GM23338 (cell line): ENCODE data around the gene GPR176. TPM values are rescaled to one million over a fixed set of nuclear protein-coding genes. Genes with fewer than 3 reads are reported as not detected.

Source experiments
- ATAC-seq: fragments of 200-7000 bp; cut with Tn5 transposase; 3 replicates; pipeline ENCODE4 v1.9.1; 2020
- DNase-seq: peaks from one replicate; pipeline ENCODE4 v3.0.0-alpha.2; 2015; ENCODE audit warnings: low spot score
- H2AFZ ChIP-seq: fragments of 200-600 bp; sonication (generic); 2 replicates; pipeline ENCODE4 v1.8.0; 2016; ENCODE audit warnings: antibody characterized with exemption, mild to moderate bottlenecking, moderate library complexity
- H3F3A ChIP-seq: fragments of 200-600 bp; sonication (generic); replicated peaks from 2 replicates; pipeline ENCODE4 v1.8.0; 2017; ENCODE audit warnings: antibody characterized with exemption, mixed run types, low read depth
- H3K27ac ChIP-seq: fragments of 200-600 bp; sonication (generic); 2 replicates; pipeline ENCODE4 v1.6.1; 2016; ENCODE audit warnings: low read depth
- H3K27me3 ChIP-seq: fragments of 200-600 bp; sonication (generic); 2 replicates; pipeline ENCODE4 v1.8.0; 2016; ENCODE audit warnings: mild to moderate bottlenecking, mixed run types, moderate library complexity; ENCODE audit not compliant: insufficient read depth
- H3K36me3 ChIP-seq: fragments of 200-600 bp; sonication (generic); 2 replicates; pipeline ENCODE4 v1.8.0; 2016; ENCODE audit warnings: mild to moderate bottlenecking; ENCODE audit not compliant: insufficient read depth
- H3K4me1 ChIP-seq: fragments of 200-600 bp; sonication (generic); 2 replicates; pipeline ENCODE4 v1.8.0; 2016; ENCODE audit warnings: mild to moderate bottlenecking, moderate library complexity; ENCODE audit not compliant: insufficient read depth
- H3K4me2 ChIP-seq: fragments of 200-600 bp; sonication (generic); 2 replicates; pipeline ENCODE4 v1.7.1; 2017; ENCODE audit warnings: mixed run types
- H3K4me3 ChIP-seq: fragments of 200-600 bp; sonication (generic); 2 replicates; pipeline ENCODE4 v1.6.1; 2016; ENCODE audit warnings: mixed run types
- H3K79me2 ChIP-seq: fragments of 200-600 bp; sonication (generic); replicated peaks from 2 replicates; pipeline ENCODE4 v1.8.0; 2017; ENCODE audit warnings: mild to moderate bottlenecking; ENCODE audit not compliant: insufficient read depth
- H3K9me2 ChIP-seq: fragments of 200-600 bp; sonication (generic); 2 replicates; pipeline ENCODE4 v1.8.0; 2017; ENCODE audit not compliant: insufficient read depth
- H4K20me1 ChIP-seq: fragments of 200-600 bp; sonication (generic); replicated peaks from 2 replicates; pipeline ENCODE4 v1.8.0; 2017; ENCODE audit warnings: mild to moderate bottlenecking; ENCODE audit not compliant: insufficient read depth
- H3K27ac Mint-ChIP-seq: 2 replicates; pipeline ENCODE4 v1.8.0; 2020; ENCODE audit warnings: inconsistent platforms, mild to moderate bottlenecking, moderate library complexity, mixed read lengths
- H3K27me3 Mint-ChIP-seq: 3 replicates; pipeline ENCODE4 v1.8.0; 2022; ENCODE audit warnings: low read depth, mild to moderate bottlenecking, moderate library complexity, mixed read lengths, inconsistent platforms; ENCODE audit not compliant: insufficient read depth, poor library complexity
- H3K36me3 Mint-ChIP-seq: 3 replicates; pipeline ENCODE4 v1.8.0; 2021; ENCODE audit warnings: low read depth, mild to moderate bottlenecking, inconsistent platforms, moderate library complexity, mixed read lengths
- H3K4me1 Mint-ChIP-seq: 3 replicates; pipeline ENCODE4 v1.8.0; 2020; ENCODE audit warnings: mild to moderate bottlenecking, inconsistent platforms, mixed read lengths
- H3K4me3 Mint-ChIP-seq: 3 replicates; pipeline ENCODE4 v1.8.0; 2021; ENCODE audit warnings: moderate library complexity, mild to moderate bottlenecking, inconsistent platforms, mixed read lengths
- H3K9me3 Mint-ChIP-seq: 3 replicates; pipeline ENCODE4 v1.8.0; 2020; ENCODE audit warnings: moderate library complexity, mild to moderate bottlenecking, inconsistent platforms, mixed read lengths
- ETS1 ChIP-seq: IDR thresholded peaks from 2 replicates; pipeline ENCODE4 v1.6.1; 2016; ENCODE audit warnings: antibody characterized with exemption
- EZH2phosphoT487 ChIP-seq: fragments of 200-600 bp; sonication (generic); IDR thresholded peaks from one replicate; pipeline ENCODE4 v1.8.1; 2018; ENCODE audit warnings: antibody characterized with exemption; ENCODE audit not compliant: unreplicated experiment
- REST ChIP-seq: IDR thresholded peaks from one replicate; pipeline ENCODE4 v1.6.1; 2018; ENCODE audit warnings: antibody characterized with exemption; ENCODE audit not compliant: unreplicated experiment
- ZNF114 ChIP-seq: fragments of 250-450 bp; sonication (Bioruptor Pico); IDR thresholded peaks from 2 replicates; pipeline ENCODE4 v1.5.0; 2020; ENCODE audit warnings: mild to moderate bottlenecking, moderate library complexity
- ZNF462 ChIP-seq: fragments of 250-450 bp; sonication (Bioruptor Pico); IDR thresholded peaks from 2 replicates; pipeline ENCODE4 v1.5.0; 2020; ENCODE audit warnings: mild to moderate bottlenecking, moderate library complexity
- polyA plus RNA-seq: library from polyadenylated mRNA; unstranded; fragments of >200 nt; fragmentation: Nextera tagmentation; extraction: Ambion mirVana; gene quantifications from 2 replicates; pipeline ENCODE4 v1.2.1, GENCODE V29; 2016
- total RNA-seq: library from RNA; depleted of rRNA; stranded (reverse); fragments of >200 nt; shearing (Covaris generic); gene quantifications from 2 replicates; pipeline ENCODE4 v1.2.3, GENCODE V29; 2014

GPR176 gene
- total and polyA plus RNA-seq, 2 experiments from 2014 or later, result 60.0 to 248 TPM

GRCh38 chr15:39845582-39845981 is 74.5 kb downstream of the GPR176 start:
- H3K36me3 ChIP-seq, result 0 out of 2 replicates have a peak, but pooled peaks cover 4% of the 10 kb centered on the region
- Mint-ChIP-seq H3K27me3 (peaks cover 2% of the 10 kb centered on the region), H3K9me3 (peaks cover 9% of the 10 kb centered on the region; the same call in 1 of the 3 replicates), H3K4me3 (no peak overlapping the region), H3K4me1 (peaks cover 66% of the 10 kb centered on the region), H3K36me3 (peaks cover 31% of the 10 kb centered on the region), H3K27ac (peak overlapping the region; percentile 34; the same call in 1 of the 2 replicates)
- H3K9me2 ChIP-seq, result no peaks in the 10 kb centered on the region
- no peak overlapping the region for H3K4me3 ChIP-seq
- peak overlapping the region; percentile 70; the same call in 1 of the 2 replicates for H3K27ac ChIP-seq
- peaks cover 5% of the 10 kb centered on the region for H3F3A ChIP-seq
- no peak for DNase-seq
- H3K27me3 ChIP-seq, result no peaks in the 10 kb centered on the region
- no peak overlapping the region for H3K4me2 ChIP-seq
- no peak for ATAC-seq
- TF ChIP-seq EZH2phosphoT487, result no peak
- H2AFZ ChIP-seq, result no peak overlapping the region
- peaks cover 30% of the 10 kb centered on the region for H4K20me1 ChIP-seq
- H3K4me1 ChIP-seq, result peaks cover 58% of the 10 kb centered on the region
- peaks cover 100% of the 10 kb centered on the region for H3K79me2 ChIP-seq

GRCh38 chr15:39843565-39843964 is 76.5 kb downstream of the GPR176 start:
- Mint-ChIP-seq H3K4me3 (no peak overlapping the region), H3K27ac (no peak overlapping the region), H3K36me3 (peaks cover 51% of the 10 kb centered on the region), H3K27me3 (peaks cover 2% of the 10 kb centered on the region), H3K4me1 (peaks cover 49% of the 10 kb centered on the region), H3K9me3 (peaks cover 29% of the 10 kb centered on the region)
- Histone ChIP-seq H2AFZ (no peak overlapping the region), H3F3A (peaks cover 5% of the 10 kb centered on the region), H3K36me3 (0 out of 2 replicates have a peak, but pooled peaks cover 6% of the 10 kb centered on the region), H3K27ac (peak overlapping the region; percentile 47), H3K79me2 (peaks cover 100% of the 10 kb centered on the region), H3K9me2 (no peaks in the 10 kb centered on the region), H3K4me3 (no peak overlapping the region), H3K4me2 (no peak overlapping the region), H4K20me1 (peaks cover 18% of the 10 kb centered on the region), H3K4me1 (peaks cover 48% of the 10 kb centered on the region), H3K27me3 (no peaks in the 10 kb centered on the region)
- no peak for ATAC-seq
- no peak for TF ChIP-seq ETS1
- no peak for DNase-seq

- no peak overlapping the region for H3K4me3 Mint-ChIP-seq
- peak overlapping the region; percentile 65; the same call in 1 of the 2 replicates for H3K27ac ChIP-seq
- H4K20me1 ChIP-seq, result peaks cover 31% of the 10 kb centered on the region
- TF ChIP-seq ZNF462 (CRISPR knock-in tag) (no peak), REST (no peak), ZNF114 (no peak)
Measured at GRCh38 chr15:39837454-39837853, 82.6 kb downstream of the GPR176 start.

More at GRCh38 chr15:39837454-39837853, 82.6 kb downstream of the GPR176 start:
- Histone ChIP-seq H2AFZ (no peak overlapping the region), H3K4me3 (no peak overlapping the region), H3K4me1 (peaks cover 30% of the 10 kb centered on the region), H3K79me2 (peaks cover 100% of the 10 kb centered on the region), H3K27me3 (no peaks in the 10 kb centered on the region), H3F3A (0 out of 2 replicates have a peak, but pooled peaks cover 3% of the 10 kb centered on the region), H3K4me2 (no peak overlapping the region), H3K9me2 (peaks cover 8% of the 10 kb centered on the region; the same call in 1 of the 2 replicates), H3K36me3 (0 out of 2 replicates have a peak, but pooled peaks cover 6% of the 10 kb centered on the region)
- ATAC-seq (no peak), DNase-seq (no peak)
- Mint-ChIP-seq H3K27me3 (no peaks in the 10 kb centered on the region), H3K4me1 (peaks cover 37% of the 10 kb centered on the region), H3K9me3 (peaks cover 30% of the 10 kb centered on the region), H3K27ac (peak overlapping the region; percentile 62; the same call in 1 of the 2 replicates), H3K36me3 (peaks cover 45% of the 10 kb centered on the region)
